K562 (cell line): ENCODE results near the gene FASTK. TPM values are rescaled to one million over a fixed set of nuclear protein-coding genes. Genes with fewer than 3 reads are reported as not detected.

ENCODE experiments used
- ARID1B ChIP-seq: fragments of 450-650 bp; IDR thresholded peaks from 2 replicates; pipeline ENCODE4 v1.6.1; 2016; ENCODE audit warnings: antibody characterized with exemption, mild to moderate bottlenecking, inconsistent platforms
- CBFA2T3 ChIP-seq: fragments of 450-650 bp; IDR thresholded peaks from 2 replicates; pipeline ENCODE4 v1.6.1; 2017
- ETS2 ChIP-seq: IDR thresholded peaks from 2 replicates; pipeline ENCODE4 v1.6.1; 2016; ENCODE audit warnings: borderline replicate concordance, missing genetic modification characterization, mild to moderate bottlenecking, moderate library complexity, missing compliant biosample characterization; ENCODE audit not compliant: poor library complexity, severe bottlenecking
- HDAC1 ChIP-seq, 2 experiments: fragments of 450-650 bp; IDR thresholded peaks; 2 replicates each; pipeline ENCODE4 v1.6.1; 2016 to 2017; ENCODE audit warnings: inconsistent platforms in 1 of 2, mild to moderate bottlenecking in 1 of 2, moderate library complexity in 1 of 2
- ILF3 ChIP-seq: fragments of 450-650 bp; IDR thresholded peaks from 2 replicates; pipeline ENCODE4 v1.6.1; 2018; ENCODE audit warnings: antibody characterized with exemption, mild to moderate bottlenecking, moderate library complexity, borderline replicate concordance
- SAFB ChIP-seq: fragments of 200-400 bp; formaldehyde crosslinking; IDR thresholded peaks from 2 replicates; pipeline ENCODE4 v1.6.1; 2017; ENCODE audit warnings: low read depth, low read length, borderline replicate concordance
- SLC30A9 ChIP-seq: fragments of 250-450 bp; sonication (Bioruptor Pico); IDR thresholded peaks from 2 replicates; pipeline ENCODE4 v1.8.0; 2022; ENCODE audit warnings: mild to moderate bottlenecking, moderate library complexity
- TGIF2 ChIP-seq: sonication (generic); formaldehyde crosslinking; IDR thresholded peaks from 2 replicates; pipeline ENCODE4 v1.8.1; 2022; ENCODE audit warnings: mild to moderate bottlenecking, missing genetic modification reagents, moderate library complexity
- ZNF165 ChIP-seq: fragments of 250-450 bp; sonication (Bioruptor Pico); IDR thresholded peaks from 2 replicates; pipeline ENCODE4 v1.4.0; 2020; ENCODE audit warnings: borderline replicate concordance
- ZNF764 ChIP-seq: fragments of 250-450 bp; sonication (Bioruptor Pico); IDR thresholded peaks from 2 replicates; pipeline ENCODE4 v1.4.0; 2020; ENCODE audit warnings: low read depth, mild to moderate bottlenecking, moderate library complexity
- polyA plus RNA-seq, 8 experiments: library from polyadenylated mRNA; depleted of rRNA in 4 of 8; stranded (reverse) in 5 of 8; unstranded in 3 of 8; fragments of >200 nt; fragmentation: Nextera tagmentation in 2 of 8; fragmentation: Illumina TruSeq in 1 of 8; extraction: Ambion mirVana in 2 of 8; extraction: Trizol in 1 of 8; gene quantifications; 2 replicates each; pipeline versions ENCODE4 v1.2.1 to v1.2.3, GENCODE V29; 2011 to 2014; ENCODE audit warnings: inconsistent platforms in 1 of 8, missing spikeins in 1 of 8
- total RNA-seq, 7 experiments: library from RNA; depleted of rRNA in 6 of 7; stranded (reverse); fragments of >200 nt in 6 of 7; fragmentation: Illumina TruSeq in 2 of 7; extraction: Trizol in 2 of 7; gene quantifications; 2 replicates each; pipeline versions ENCODE4 v1.2.1 to v1.2.3, GENCODE V29; 2011 to 2021; ENCODE audit warnings: low replicate concordance in 1 of 7

Gene FASTK
- total and polyA plus RNA-seq, 9 of the 15 experiments (the other 6 are each of a cell fraction or from before 2014, with no cell fraction given) = 0.51 to 150 (median 48.2) TPM

DNA sequence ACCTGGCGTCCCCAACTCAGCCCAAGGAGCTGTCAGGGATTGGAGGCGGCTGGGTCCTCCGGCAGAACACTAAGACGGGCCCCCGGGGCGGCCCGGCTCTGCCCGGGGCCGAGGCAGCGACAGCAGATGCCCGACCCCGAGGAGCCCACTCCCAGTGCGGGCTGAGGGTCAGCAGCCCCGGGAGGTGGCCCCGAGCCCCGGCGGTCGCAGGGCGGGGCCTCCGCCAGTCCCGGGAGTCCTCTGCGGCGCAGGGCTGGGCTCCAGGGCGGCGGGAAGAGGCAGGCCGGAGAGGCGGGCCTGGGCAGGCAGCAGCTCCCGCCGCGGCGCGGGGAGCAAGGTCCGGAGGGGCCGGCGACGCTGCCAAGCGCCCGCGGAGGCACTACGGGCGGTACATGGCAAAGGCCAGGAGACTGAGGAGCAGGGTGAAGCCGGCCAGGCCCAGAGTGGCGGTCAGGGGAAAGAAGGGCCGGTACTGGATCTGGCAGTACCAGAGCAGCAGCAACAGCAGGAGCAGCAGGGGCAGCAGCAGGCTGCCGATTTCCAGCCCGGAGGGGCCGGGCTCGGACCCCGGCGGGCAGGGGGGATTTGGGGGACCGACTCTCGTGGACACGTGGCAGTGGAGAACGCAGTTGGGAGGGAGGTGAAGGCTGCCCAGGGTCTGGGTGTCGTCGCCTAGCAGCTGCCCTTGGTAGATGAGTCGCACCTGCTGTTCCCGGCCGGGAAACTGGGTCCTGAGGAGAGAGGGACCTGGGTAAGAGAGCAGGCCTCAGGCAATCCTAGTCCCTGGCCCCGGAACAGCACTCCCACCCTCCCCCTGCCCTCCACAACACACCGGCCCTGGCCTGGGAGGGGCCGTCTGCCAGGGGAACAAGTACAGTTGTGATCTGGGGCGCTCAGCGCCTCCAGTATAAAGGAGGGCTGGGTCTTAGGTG lies 827 bp upstream of the FASTK start (continued):
- TF ChIP-seq ZNF165 = 0 out of 2 replicates have a peak, but pooled peaks have one; percentile 39
- TF ChIP-seq SAFB = 0 out of 2 replicates have a peak, but pooled peaks have one; percentile 58
- 0 out of 4 replicates have a peak, but pooled peaks of 1 of the 2 experiments have one; percentile 12 for TF ChIP-seq HDAC1 (IDR thresholded peaks at IDR 0.05)
- TF ChIP-seq CBFA2T3 = no peak
- TF ChIP-seq ZNF764 (CRISPR knock-in tag) = 0 out of 2 replicates have a peak, but pooled peaks have one; percentile 1
- peak; percentile 63; the same call in 1 of the 2 replicates for TF ChIP-seq TGIF2 (CRISPR knock-in tag)
- TF ChIP-seq ILF3 = no peak
- peak; percentile 66 for TF ChIP-seq ETS2 (tag)
- TF ChIP-seq SLC30A9 (CRISPR knock-in tag) = 0 out of 2 replicates have a peak, but pooled peaks have one; percentile 45
- TF ChIP-seq ARID1B = no peak
